IMR-90 (cell line): ENCODE measurements around the gene FXYD1. TPM values are rescaled to one million over a fixed set of nuclear protein-coding genes. Genes with fewer than 3 reads are reported as not detected.

Experiments
- ATAC-seq: fragments of 200-7000 bp; cut with Tn5 transposase; 2 replicates; pipeline ENCODE4 v1.9.1; 2020; ENCODE audit warnings: low read depth, mild to moderate bottlenecking, moderate library complexity
- BruUV-seq: library from RNA; stranded (reverse); fragments of 400-500 nt; replicated peaks from 2 replicates; lab custom pipeline; 2021; lab: Mats Ljungman, UMichigan
- CTCF ChIA-PET: fragments of 300-600 bp; formaldehyde crosslinking; extraction: SDS; loops from one replicate; lab custom pipeline; 2021; ENCODE audit warnings: antibody characterized with exemption; lab: Yijun Ruan, JAX
- POLR2A ChIA-PET: fragments of 300-600 bp; sonication (Branson Sonifier 250); formaldehyde crosslinking; loops from one replicate; lab custom pipeline; 2022; ENCODE audit warnings: antibody characterized with exemption; ENCODE audit not compliant: unreplicated experiment; lab: Charles Lee
- DNase-seq: peaks from one replicate; pipeline ENCODE4 v3.0.0; 2013
- H2AFZ ChIP-seq: replicated peaks from 2 replicates; pipeline ENCODE3; 2013; ENCODE audit warnings: low read length, mild to moderate bottlenecking; ENCODE audit not compliant: poor library complexity
- H2AK5ac ChIP-seq: 2 replicates; pipeline ENCODE4 v1.6.1; 2013; ENCODE audit warnings: low read depth, low read length, inconsistent platforms
- H2AK9ac ChIP-seq: replicated peaks from 2 replicates; pipeline ENCODE3; 2013; ENCODE audit warnings: mild to moderate bottlenecking, low read depth, low read length, moderate library complexity; ENCODE audit not compliant: poor library complexity
- H2BK120ac ChIP-seq: 2 replicates; pipeline ENCODE4 v1.6.1; 2013; ENCODE audit warnings: low read depth, low read length, inconsistent platforms
- H2BK15ac ChIP-seq: 3 replicates; pipeline ENCODE4 v1.6.1; 2013; ENCODE audit warnings: low read depth, low read length, inconsistent platforms
- H2BK20ac ChIP-seq: 2 replicates; pipeline ENCODE4 v1.6.1; 2013; ENCODE audit warnings: low read depth, mild to moderate bottlenecking, inconsistent platforms, low read length, moderate library complexity
- H2BK5ac ChIP-seq: 2 replicates; pipeline ENCODE4 v1.6.1; 2013; ENCODE audit warnings: mild to moderate bottlenecking, low read depth, low read length, inconsistent platforms; ENCODE audit not compliant: poor library complexity, severe bottlenecking
- H3K14ac ChIP-seq: replicated peaks from 2 replicates; pipeline ENCODE4 v1.6.1; 2013; ENCODE audit warnings: low read depth, low read length, inconsistent platforms
- H3K18ac ChIP-seq: 2 replicates; pipeline ENCODE4 v1.6.1; 2013; ENCODE audit warnings: low read depth, low read length, control low read depth
- H3K23ac ChIP-seq: 2 replicates; pipeline ENCODE4 v1.6.1; 2013; ENCODE audit warnings: low read depth, low read length, inconsistent platforms
- H3K27ac ChIP-seq: 2 replicates; pipeline ENCODE4 v1.5.1; 2013; ENCODE audit warnings: mild to moderate bottlenecking, control low read depth, low read length; ENCODE audit not compliant: insufficient read depth
- H3K27me3 ChIP-seq: 2 replicates; pipeline ENCODE4 v1.6.1; 2013; ENCODE audit warnings: low read length; ENCODE audit not compliant: control insufficient read depth, insufficient read depth
- H3K36me3 ChIP-seq: 2 replicates; pipeline ENCODE4 v1.6.1; 2013; ENCODE audit warnings: low read length, mixed read lengths; ENCODE audit not compliant: control insufficient read depth, insufficient read depth
- H3K4ac ChIP-seq: 2 replicates; pipeline ENCODE4 v1.6.1; 2013; ENCODE audit warnings: low read depth, low read length, inconsistent platforms
- H3K4me1 ChIP-seq: 2 replicates; pipeline ENCODE4 v1.6.1; 2013; ENCODE audit warnings: low read length, mixed read lengths; ENCODE audit not compliant: control insufficient read depth, insufficient read depth
- H3K4me2 ChIP-seq: 2 replicates; pipeline ENCODE4 v1.6.1; 2013; ENCODE audit warnings: low read depth, mild to moderate bottlenecking, control low read depth, low read length, moderate library complexity
- H3K4me3 ChIP-seq: 2 replicates; pipeline ENCODE4 v1.5.1; 2013; ENCODE audit warnings: low read depth, mild to moderate bottlenecking, control low read depth, low read length, moderate library complexity; ENCODE audit not compliant: insufficient read depth
- H3K56ac ChIP-seq: 2 replicates; pipeline ENCODE4 v1.6.1; 2013; ENCODE audit warnings: low read length, inconsistent platforms; ENCODE audit not compliant: insufficient read depth; ENCODE audit errors: extremely low read depth
- H3K79me1 ChIP-seq, 2 experiments: 2 replicates each; pipeline ENCODE4 v1.6.1; 2013; ENCODE audit warnings: low read length in 2 of 2, inconsistent platforms in 1 of 2, low read depth in 1 of 2
- H3K9ac ChIP-seq: 2 replicates; pipeline ENCODE4 v1.6.1; 2013; ENCODE audit warnings: low read depth, low read length, control low read depth
- H3K9me1 ChIP-seq: 2 replicates; pipeline ENCODE4 v1.6.1; 2013; ENCODE audit warnings: low read length, inconsistent platforms; ENCODE audit not compliant: insufficient read depth
- H3K9me3 ChIP-seq: 2 replicates; pipeline ENCODE4 v1.6.1; 2013; ENCODE audit warnings: low read length; ENCODE audit not compliant: control insufficient read depth, insufficient read depth
- H4K20me1 ChIP-seq: 2 replicates; pipeline ENCODE4 v1.6.1; 2013; ENCODE audit warnings: low read length, inconsistent platforms; ENCODE audit not compliant: insufficient read depth
- H4K5ac ChIP-seq: 2 replicates; pipeline ENCODE4 v1.6.1; 2013; ENCODE audit warnings: mild to moderate bottlenecking, low read depth, low read length, control low read depth
- H4K8ac ChIP-seq, 2 experiments: 2 replicates each; pipeline ENCODE4 v1.6.1; 2013; ENCODE audit warnings: low read depth in 2 of 2, low read length in 2 of 2, control low read depth in 1 of 2, inconsistent platforms in 1 of 2
- H4K91ac ChIP-seq: 2 replicates; pipeline ENCODE4 v1.6.1; 2013; ENCODE audit warnings: low read depth, low read length, inconsistent platforms; ENCODE audit not compliant: insufficient read depth
- CTCF ChIP-seq: conservative IDR thresholded peaks from 2 replicates; pipeline ENCODE4 v1.5.1; 2012; ENCODE audit warnings: mild to moderate bottlenecking, low read depth, low read length, improper control_type of control experiment
- MXI1 ChIP-seq: IDR thresholded peaks from 2 replicates; pipeline ENCODE4 v1.6.1; 2012; ENCODE audit warnings: low read depth, mild to moderate bottlenecking, low read length, moderate library complexity, borderline replicate concordance
- NFE2L2 ChIP-seq: fragments of 150-350 bp; IDR thresholded peaks from 2 replicates; pipeline ENCODE4 v1.6.1; 2016; ENCODE audit warnings: low read depth, mild to moderate bottlenecking, low read length
- USF2 ChIP-seq: fragments of 150-350 bp; IDR thresholded peaks from 2 replicates; pipeline ENCODE4 v1.6.1; 2017; ENCODE audit warnings: mild to moderate bottlenecking, antibody characterized with exemption, low read length, low read depth
- WGBS, 2 experiments: methylation state at CpG; one replicate each; pipeline versions ENCODE4 v1.1.5 to v1.1.7; 2013; ENCODE audit warnings: missing lambda C conversion rate in 2 of 2; ENCODE audit not compliant: insufficient read length in 1 of 2; ENCODE audit errors: extremely low coverage in 2 of 2; 5-methylcytosine and 5-hydroxymethylcytosine counted together
- dilution Hi-C: fragments of 300-500 bp; cut with HindIII; formaldehyde crosslinking; loops from one replicate; pipeline ENCODE4 v1.14.3; 2018; ENCODE audit warnings: low sequenced_read_pairs; ENCODE audit not compliant: unreplicated experiment
- in situ Hi-C: fragments of 300-500 bp; cut with MboI; formaldehyde crosslinking; loops from 3 replicates; pipeline ENCODE4 v1.14.3; 2019; ENCODE audit warnings: low sequenced_read_pairs, inconsistent platforms, mixed read lengths
- intact Hi-C: fragments of 100-400 bp; cut with micrococcal nuclease; formaldehyde crosslinking; loops from 2 replicates; pipeline ENCODE4 v1.10.0; 2022
- polyA plus RNA-seq, 3 experiments: library from polyadenylated mRNA; depleted of rRNA; stranded (reverse); fragments of >200 nt; gene quantifications; 2 replicates each; pipeline ENCODE4 v1.2.3, GENCODE V29; 2012; ENCODE audit warnings: low replicate concordance in 1 of 3
- total RNA-seq: library from RNA; depleted of rRNA; stranded (reverse); fragments of >200 nt; gene quantifications from 2 replicates; pipeline ENCODE4 v1.2.3, GENCODE V29; 2012

FXYD1 gene
- total and polyA plus RNA-seq, 2 of the 4 experiments (the other 2 are of a cell fraction) = 0.18 to 3.9 TPM

- Histone ChIP-seq H3K9ac (no peak overlapping the region), H3K4ac (no peak overlapping the region), H3K27ac (no peak overlapping the region), H3K9me3 (no peaks in the 10 kb centered on the region), H2BK20ac (no peak overlapping the region), H2AFZ (no peak overlapping the region), H3K4me1 (no peaks in the 10 kb centered on the region), H3K9me1 (no peaks in the 10 kb centered on the region), H4K5ac (no peak overlapping the region), H2BK15ac (no peak overlapping the region), H3K27me3 (peaks cover 18% of the 10 kb centered on the region; the same call in 1 of the 2 replicates), H3K36me3 (no peaks in the 10 kb centered on the region), H4K91ac (no peak overlapping the region), H2AK9ac (no peak overlapping the region), H3K56ac (no peak overlapping the region), H3K18ac (no peak overlapping the region), H4K8ac (no peak overlapping the region), H3K4me3 (no peak overlapping the region), H2BK5ac (no peak overlapping the region), H2BK120ac (no peak overlapping the region), H3K79me1 (no peaks in the 10 kb centered on the region), H2AK5ac (no peak overlapping the region), H3K14ac (no peak overlapping the region), H3K23ac (no peak overlapping the region), H3K4me2 (no peak overlapping the region), H4K20me1 (peaks cover 3% of the 10 kb centered on the region; the same call in 1 of the 2 replicates)
- DNase-seq (no peak), ATAC-seq (no peak)
- intact Hi-C loops = no loop called here
- CTCF ChIA-PET = interaction anchor here (0.9 kb wide), 1 partner anchor 64 kb away, joined by 3 read pairs; no protein-coding TSS in a partner anchor
- dilution Hi-C loops = no loop called here
- BruUV-seq = no TSS peak
- WGBS, 2 experiments = 69% methylated on average over 11 of the region's 31 CpGs; no CpG with 5 or more reads in 1 of the 2 experiments
- POLR2A ChIA-PET = no interaction called here
- TF ChIP-seq USF2 (no peak), CTCF (no peak), MXI1 (no peak), NFE2L2 (no peak)
- in situ Hi-C loops = no loop called here
Observed at GRCh38 chr19:35130761-35131720, 7.6 kb upstream of the FXYD1 start.
